Vagina (tissue), 2 donors: ENCODE data around the gene PTGS1. TPM values are rescaled to one million over a fixed set of nuclear protein-coding genes. Genes with fewer than 3 reads are reported as not detected.
"Not testable (repeated sequence)": the region's sequence is repeated elsewhere in the genome, so short reads cannot be mapped to it uniquely, and the experiment has no call there.

Experiments used
- DNase-seq, 2 donors: peaks; one replicate each; pipeline ENCODE4 v3.0.0-alpha.2; 2017; ENCODE audit errors: extremely low spot score in 2 of 2
- H3K27ac ChIP-seq: fragments of 200-600 bp; sonication (generic); one replicate; pipeline ENCODE4 v1.5.1; 2019
- H3K27me3 ChIP-seq: fragments of 200-600 bp; sonication (generic); one replicate; pipeline ENCODE4 v1.5.1; 2019
- H3K36me3 ChIP-seq, 2 donors: fragments of 200-600 bp; sonication (generic); one replicate each; pipeline ENCODE4 v1.5.1; 2017 to 2019
- H3K4me1 ChIP-seq: fragments of 200-600 bp; sonication (generic); one replicate; pipeline ENCODE4 v1.5.1; 2019
- H3K4me3 ChIP-seq, 2 donors: fragments of 200-600 bp; sonication (generic); 1 replicate in 1 of 2; 2 replicates in 1 of 2; pipeline ENCODE4 v1.5.1; 2016 to 2019
- H3K9me3 ChIP-seq: fragments of 200-600 bp; sonication (generic); one replicate; pipeline ENCODE4 v1.5.1; 2019
- POLR2A ChIP-seq, 2 donors: fragments of 450-650 bp; IDR thresholded peaks; one replicate each; pipeline ENCODE4 v1.6.1; 2017; ENCODE audit warnings: antibody characterized with exemption in 2 of 2, mild to moderate bottlenecking in 2 of 2, moderate library complexity in 2 of 2
- POLR2AphosphoS5 ChIP-seq, 2 donors: sonication (generic); formaldehyde crosslinking; IDR thresholded peaks; one replicate each; pipeline ENCODE4 v1.9.0; 2017; ENCODE audit warnings: antibody characterized with exemption in 2 of 2, mild to moderate bottlenecking in 2 of 2, low read depth in 1 of 2; ENCODE audit not compliant: insufficient read depth in 1 of 2
- intact Hi-C: fragments of 100-400 bp; cut with DNase I; formaldehyde crosslinking; loops from one replicate; pipeline ENCODE4 v1.15.1; 2023
- total RNA-seq: library from RNA; depleted of rRNA; stranded (reverse); fragments of >200 nt; gene quantifications from one replicate; pipeline ENCODE4 v1.2.3, GENCODE V29; 2016
- TF ChIP-seq, protein P1 (sequence below), 3 experiments: fragments of 450-650 bp in 2 of 3; fragments of 200-600 bp in 1 of 3; sonication (generic) in 1 of 3; IDR thresholded peaks; one replicate each; pipeline ENCODE4 v1.5.1; 2017 to 2019; ENCODE audit warnings: antibody characterized with exemption in 3 of 3, mild to moderate bottlenecking in 2 of 3, moderate library complexity in 2 of 3

The PTGS1 gene
- total RNA-seq, 1 donor from 2014 or later = 12.0 TPM

DNA sequence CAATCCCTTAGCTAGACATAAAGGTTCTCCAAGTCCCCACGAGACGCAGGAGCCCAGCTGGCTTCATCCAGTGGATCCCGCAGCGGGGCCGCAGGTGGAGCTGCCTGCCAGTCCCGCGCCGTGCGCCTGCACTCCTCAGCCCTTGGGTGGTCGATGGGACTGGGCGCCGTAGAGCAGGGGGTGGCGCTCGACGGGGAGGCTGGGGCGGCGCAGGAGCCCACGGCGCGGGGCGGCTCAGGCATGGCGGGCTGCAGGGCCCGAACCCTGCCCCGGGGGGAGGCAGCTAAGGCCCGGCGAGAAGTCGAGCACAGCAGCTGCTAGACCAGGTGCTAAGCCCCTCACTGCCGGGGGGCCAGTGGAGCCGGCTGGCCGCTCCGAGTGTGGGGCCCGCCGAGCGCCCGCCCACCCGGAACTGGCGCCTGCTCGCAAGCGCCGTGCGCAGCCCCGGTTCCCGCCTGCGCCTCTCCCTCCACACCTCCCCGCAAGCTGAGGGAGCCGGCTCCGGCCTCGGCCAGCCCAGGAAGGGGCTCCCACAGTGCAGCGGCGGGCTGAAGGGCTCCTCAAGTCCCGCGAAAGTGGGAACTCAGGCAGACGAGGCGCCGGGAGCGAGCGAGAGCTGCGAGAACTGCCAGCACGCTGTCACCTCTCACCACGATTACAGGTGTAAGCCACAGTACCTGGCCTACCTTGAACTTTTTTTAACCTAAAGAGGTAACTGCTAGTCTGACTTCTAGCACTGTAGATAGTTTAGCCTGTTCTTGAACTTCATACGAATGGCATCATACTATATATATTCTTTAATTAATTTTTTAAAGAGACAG, 35.5 kb downstream of the PTGS1 start:
- Histone ChIP-seq H3K4me1 (no peaks in the 10 kb centered on the region), H3K9me3 (no peaks in the 10 kb centered on the region), H3K36me3 (no peaks in the 10 kb centered on the region), H3K27me3 (no peaks in the 10 kb centered on the region), H3K27ac (no peak overlapping the region), H3K4me3 (peak overlapping the region in 1 of 2 donors; percentile 4)
- intact Hi-C loops = no loop called here
- DNase-seq = no peak
- TF ChIP-seq POLR2A (IDR thresholded peaks at IDR 0.05) (no peak), POLR2AphosphoS5 (IDR thresholded peaks at IDR 0.05; ENCODE audit: insufficient read depth in 1 of 2, low read depth in 1 of 2) (no peak)
- TF ChIP-seq, protein P1, sequence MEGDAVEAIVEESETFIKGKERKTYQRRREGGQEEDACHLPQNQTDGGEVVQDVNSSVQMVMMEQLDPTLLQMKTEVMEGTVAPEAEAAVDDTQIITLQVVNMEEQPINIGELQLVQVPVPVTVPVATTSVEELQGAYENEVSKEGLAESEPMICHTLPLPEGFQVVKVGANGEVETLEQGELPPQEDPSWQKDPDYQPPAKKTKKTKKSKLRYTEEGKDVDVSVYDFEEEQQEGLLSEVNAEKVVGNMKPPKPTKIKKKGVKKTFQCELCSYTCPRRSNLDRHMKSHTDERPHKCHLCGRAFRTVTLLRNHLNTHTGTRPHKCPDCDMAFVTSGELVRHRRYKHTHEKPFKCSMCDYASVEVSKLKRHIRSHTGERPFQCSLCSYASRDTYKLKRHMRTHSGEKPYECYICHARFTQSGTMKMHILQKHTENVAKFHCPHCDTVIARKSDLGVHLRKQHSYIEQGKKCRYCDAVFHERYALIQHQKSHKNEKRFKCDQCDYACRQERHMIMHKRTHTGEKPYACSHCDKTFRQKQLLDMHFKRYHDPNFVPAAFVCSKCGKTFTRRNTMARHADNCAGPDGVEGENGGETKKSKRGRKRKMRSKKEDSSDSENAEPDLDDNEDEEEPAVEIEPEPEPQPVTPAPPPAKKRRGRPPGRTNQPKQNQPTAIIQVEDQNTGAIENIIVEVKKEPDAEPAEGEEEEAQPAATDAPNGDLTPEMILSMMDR (IDR thresholded peaks at IDR 0.05) = no peak

DNA sequence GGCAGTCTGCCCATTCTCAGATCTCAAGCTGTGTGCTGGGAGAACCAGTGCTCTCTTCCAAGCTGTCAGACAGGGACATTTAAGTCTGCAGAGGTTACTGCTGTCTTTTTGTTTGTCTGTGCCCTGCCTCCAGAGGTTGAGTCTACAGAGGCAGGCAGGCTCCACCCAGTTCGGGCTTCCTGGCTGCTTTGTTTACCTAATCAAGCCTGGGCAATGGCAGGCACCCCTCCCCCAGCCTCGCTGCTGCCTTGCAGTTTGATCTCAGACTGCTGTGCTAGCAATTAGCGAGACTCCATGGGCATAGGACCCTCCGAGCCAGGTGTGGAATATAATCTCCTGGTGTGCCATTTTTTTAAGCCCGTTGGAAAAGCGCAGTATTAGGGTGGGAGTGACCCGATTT, 43.3 kb downstream of the PTGS1 start:
- DNase-seq, intact Hi-C loops, H3K4me3 ChIP-seq, H3K4me1 ChIP-seq, H3K9me3 ChIP-seq, H3K27ac ChIP-seq, H3K27me3 ChIP-seq, H3K36me3 ChIP-seq: not testable (repeated sequence)

DNA sequence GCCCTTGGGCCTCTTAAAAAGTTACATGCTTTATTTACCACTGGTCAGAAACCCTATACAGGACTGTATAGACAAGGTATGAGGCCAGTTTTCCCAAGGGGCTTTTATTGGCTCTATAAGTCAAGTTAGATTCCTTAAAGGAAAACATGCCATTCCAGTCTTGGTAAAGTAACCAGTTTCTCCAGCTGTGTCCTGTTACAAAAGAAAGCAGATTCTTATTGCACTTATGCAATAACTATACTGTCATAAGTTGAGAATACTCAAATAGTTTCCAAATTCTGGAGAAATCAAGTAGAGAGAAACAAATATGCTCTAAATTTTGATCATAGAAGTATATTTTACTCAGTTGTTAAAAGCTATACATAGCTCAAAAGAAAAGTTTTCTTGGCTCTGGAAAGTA, 47.2 kb downstream of the PTGS1 start:
- Histone ChIP-seq H3K27me3 (no peaks in the 10 kb centered on the region), H3K9me3 (no peaks in the 10 kb centered on the region), H3K27ac (no peak overlapping the region), H3K4me1 (no peaks in the 10 kb centered on the region), H3K4me3 (no peak overlapping the region), H3K36me3 (no peaks in the 10 kb centered on the region)
- intact Hi-C loops = no loop called here
- no peak for DNase-seq
- TF ChIP-seq POLR2A (IDR thresholded peaks at IDR 0.05) (no peak), POLR2AphosphoS5 (IDR thresholded peaks at IDR 0.05; ENCODE audit: insufficient read depth in 1 of 2, low read depth in 1 of 2) (no peak)
- TF ChIP-seq, protein P1 (IDR thresholded peaks at IDR 0.05) = no peak

DNA sequence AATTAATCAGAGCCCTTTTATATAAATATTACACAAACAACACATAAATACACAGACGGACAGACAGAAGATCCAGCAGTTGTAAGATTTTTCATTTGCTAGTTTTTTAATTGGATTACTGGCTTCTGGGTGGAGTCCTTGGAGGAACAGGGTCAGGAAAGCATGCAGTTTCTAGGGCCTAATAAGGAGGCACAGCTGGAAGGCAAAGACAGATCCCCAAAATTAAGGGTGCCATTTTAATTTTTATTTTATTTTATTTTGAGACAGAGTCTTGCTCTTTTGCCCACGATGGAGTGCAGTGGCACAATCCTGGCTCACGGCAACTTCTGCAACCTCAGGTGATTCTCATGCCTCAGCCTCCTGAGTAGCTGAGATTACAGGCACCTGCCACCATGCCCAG, 49.5 kb downstream of the PTGS1 start:
- no peak for DNase-seq
- intact Hi-C loops = loop anchor here (5.0 kb wide), 1 partner anchor 1768 kb away; no protein-coding TSS in a partner anchor
- TF ChIP-seq POLR2AphosphoS5 (IDR thresholded peaks at IDR 0.05; ENCODE audit: insufficient read depth in 1 of 2, low read depth in 1 of 2) = no peak
- TF ChIP-seq, protein P1 (IDR thresholded peaks at IDR 0.05) = no peak
- TF ChIP-seq POLR2A (IDR thresholded peaks at IDR 0.05) = no peak

DNA sequence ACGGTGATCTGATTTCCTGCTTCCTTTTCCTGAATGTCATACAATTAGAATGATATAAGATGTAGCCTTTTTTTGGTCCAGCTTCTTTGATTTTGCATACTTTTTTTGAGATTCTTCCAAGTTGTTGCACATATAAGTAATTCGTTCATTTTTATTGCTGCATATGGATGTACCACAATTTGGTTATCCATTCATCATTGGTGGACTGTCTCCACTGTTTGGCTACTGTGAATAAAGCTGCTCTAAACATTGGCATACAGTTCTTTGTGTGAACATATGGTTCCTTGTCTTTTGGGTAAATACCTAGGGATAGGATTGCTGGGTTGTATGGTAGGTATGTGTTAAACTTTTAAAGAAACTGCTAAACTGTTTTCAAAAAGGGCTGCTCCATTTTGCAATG, 54.3 kb downstream of the PTGS1 start:
- no peak for DNase-seq
- Histone ChIP-seq H3K36me3 (no peaks in the 10 kb centered on the region), H3K9me3 (no peaks in the 10 kb centered on the region), H3K27ac (no peak overlapping the region), H3K4me3 (no peak overlapping the region), H3K4me1 (no peaks in the 10 kb centered on the region), H3K27me3 (no peaks in the 10 kb centered on the region)
- intact Hi-C loops = no loop called here
- TF ChIP-seq, protein P1 (IDR thresholded peaks at IDR 0.05) = no peak
- TF ChIP-seq POLR2A (IDR thresholded peaks at IDR 0.05) (no peak), POLR2AphosphoS5 (IDR thresholded peaks at IDR 0.05; ENCODE audit: insufficient read depth in 1 of 2, low read depth in 1 of 2) (no peak)

More for the DNA sequence above, 49.5 kb downstream of the PTGS1 start:
- Histone ChIP-seq H3K4me1 (no peaks in the 10 kb centered on the region), H3K36me3 (no peaks in the 10 kb centered on the region), H3K9me3 (no peaks in the 10 kb centered on the region), H3K4me3 (no peak overlapping the region), H3K27ac (no peak overlapping the region), H3K27me3 (no peaks in the 10 kb centered on the region)
